Activated CD4-positive, alpha-beta T cell treated with anti-CD3 and anti-CD28 coated beads, Interleukin-2, amount 10 ng/mL, durations not matched to agents 24 days and 14 days (primary cell): ENCODE measurements around the gene ELP5. TPM values are rescaled to one million over a fixed set of nuclear protein-coding genes. Genes with fewer than 3 reads are reported as not detected.
A peak's percentile ranks its signal among the peaks of the same experiment; 100 is the strongest.

Source experiments
- DNase-seq: peaks from one replicate; pipeline ENCODE4 v3.0.0; 2022
- H3K27ac Mint-ChIP-seq: one replicate; pipeline ENCODE4 v1.8.0; 2022; ENCODE audit warnings: mild to moderate bottlenecking, mixed read lengths
- H3K27me3 Mint-ChIP-seq: one replicate; pipeline ENCODE4 v1.8.0; 2022; ENCODE audit warnings: mixed read lengths
- H3K36me3 Mint-ChIP-seq: one replicate; pipeline ENCODE4 v1.8.0; 2022; ENCODE audit warnings: low read depth, mild to moderate bottlenecking, mixed read lengths
- H3K4me1 Mint-ChIP-seq: one replicate; pipeline ENCODE4 v1.8.0; 2021; ENCODE audit warnings: mixed read lengths
- H3K4me3 Mint-ChIP-seq: one replicate; pipeline ENCODE4 v1.8.0; 2022; ENCODE audit warnings: mild to moderate bottlenecking, moderate library complexity, mixed read lengths
- H3K9me3 Mint-ChIP-seq: one replicate; pipeline ENCODE4 v1.8.0; 2021; ENCODE audit warnings: mixed read lengths
- intact Hi-C: fragments of 100-400 bp; cut with micrococcal nuclease; formaldehyde crosslinking; loops from one replicate; pipeline ENCODE4 v1.15.1; 2023
- total RNA-seq: library from RNA; stranded (reverse); gene quantifications from 2 replicates; pipeline ENCODE4 v1.2.3, GENCODE V29; 2022

Gene ELP5
- 74.3 and 76.8 TPM in 2 replicates for total RNA-seq

GRCh38 chr17:7252176-7253043 lies at the start of gene ELP5:
Gene ELP5 (plus strand): TSS chr17:7252215. CDS start chr17:7252551, 336 bp downstream.
- peaks cover 46% of the 10 kb centered on the region for H3K36me3 Mint-ChIP-seq
- intact Hi-C loops = loop anchor here (1.0 to 5.0 kb wide), 6 partner anchors 9 to 435 kb away; partner anchors contain the start of genes EIF5A, PHF23, SENP3 and TP53
- no peaks in the 10 kb centered on the region for H3K9me3 Mint-ChIP-seq
- DNase-seq = peak; percentile 97
- H3K27me3 Mint-ChIP-seq = no peaks in the 10 kb centered on the region
- peaks cover 45% of the 10 kb centered on the region for H3K4me1 Mint-ChIP-seq
- H3K4me3 Mint-ChIP-seq = peak within 1 kb of the TSS; percentile 95
- peak within 1 kb of the TSS; percentile 100 for H3K27ac Mint-ChIP-seq

GRCh38 chr17:7203391-7203790 lies 48.6 kb upstream of the ELP5 start:
- peaks cover 31% of the 10 kb centered on the region for H3K4me1 Mint-ChIP-seq
- H3K4me3 Mint-ChIP-seq = peak overlapping the region; percentile 54
- intact Hi-C loops = no loop called here
- H3K27me3 Mint-ChIP-seq = no peaks in the 10 kb centered on the region
- H3K27ac Mint-ChIP-seq = peak overlapping the region; percentile 91
- DNase-seq = no peak
- H3K36me3 Mint-ChIP-seq = peaks cover 7% of the 10 kb centered on the region
- no peaks in the 10 kb centered on the region for H3K9me3 Mint-ChIP-seq

- Mint-ChIP-seq H3K27ac (peak overlapping the region; percentile 91), H3K36me3 (peaks cover 7% of the 10 kb centered on the region), H3K27me3 (no peaks in the 10 kb centered on the region), H3K9me3 (no peaks in the 10 kb centered on the region), H3K4me3 (peak overlapping the region; percentile 92), H3K4me1 (peaks cover 34% of the 10 kb centered on the region)
- peak; percentile 68 for DNase-seq
- intact Hi-C loops = no loop called here
Observed at GRCh38 chr17:7204336-7204735, 47.7 kb upstream of the ELP5 start.

- H3K9me3 Mint-ChIP-seq = no peaks in the 10 kb centered on the region
- H3K4me1 Mint-ChIP-seq = peaks cover 34% of the 10 kb centered on the region
- H3K27ac Mint-ChIP-seq = peak overlapping the region; percentile 91
- peak overlapping the region; percentile 92 for H3K4me3 Mint-ChIP-seq
- peaks cover under 1% of the 10 kb centered on the region for H3K27me3 Mint-ChIP-seq
- peaks cover 7% of the 10 kb centered on the region for H3K36me3 Mint-ChIP-seq
- peak; percentile 98 for DNase-seq
- intact Hi-C loops = loop anchor here (1.0 kb wide), 1 partner anchor 9 kb away; no protein-coding TSS in a partner anchor
Observed at GRCh38 chr17:7204828-7205461, 47.1 kb upstream of the ELP5 start.

GRCh38 chr17:7205561-7205960 lies 46.5 kb upstream of the ELP5 start:
- intact Hi-C loops = loop anchor here (1.0 kb wide), 1 partner anchor 9 kb away; no protein-coding TSS in a partner anchor
- peak overlapping the region; percentile 92 for H3K4me3 Mint-ChIP-seq
- peaks cover 34% of the 10 kb centered on the region for H3K4me1 Mint-ChIP-seq
- DNase-seq = no peak
- no peaks in the 10 kb centered on the region for H3K9me3 Mint-ChIP-seq
- H3K27me3 Mint-ChIP-seq = peaks cover 4% of the 10 kb centered on the region
- H3K36me3 Mint-ChIP-seq = peaks cover 7% of the 10 kb centered on the region
- H3K27ac Mint-ChIP-seq = peak overlapping the region; percentile 91

- Mint-ChIP-seq H3K4me3 (no peak overlapping the region), H3K4me1 (peaks cover 40% of the 10 kb centered on the region), H3K27me3 (peaks cover 9% of the 10 kb centered on the region), H3K27ac (no peak overlapping the region), H3K36me3 (peaks cover 4% of the 10 kb centered on the region), H3K9me3 (no peaks in the 10 kb centered on the region)
- intact Hi-C loops = no loop called here
- DNase-seq = no peak
Observed at GRCh38 chr17:7207120-7208001, 44.7 kb upstream of the ELP5 start.

GRCh38 chr17:7208027-7208571 lies 43.9 kb upstream of the ELP5 start:
- intact Hi-C loops = no loop called here
- Mint-ChIP-seq H3K9me3 (no peaks in the 10 kb centered on the region), H3K27me3 (peaks cover 11% of the 10 kb centered on the region), H3K4me1 (peaks cover 41% of the 10 kb centered on the region), H3K4me3 (no peak overlapping the region), H3K27ac (no peak overlapping the region), H3K36me3 (no peaks in the 10 kb centered on the region)
- no peak for DNase-seq

GRCh38 chr17:7208754-7209460 lies 43.1 kb upstream of the ELP5 start:
- no peak overlapping the region for H3K4me3 Mint-ChIP-seq
- no peaks in the 10 kb centered on the region for H3K9me3 Mint-ChIP-seq
- no peaks in the 10 kb centered on the region for H3K36me3 Mint-ChIP-seq
- peaks cover 16% of the 10 kb centered on the region for H3K27me3 Mint-ChIP-seq
- intact Hi-C loops = no loop called here
- H3K4me1 Mint-ChIP-seq = peaks cover 47% of the 10 kb centered on the region
- DNase-seq = no peak
- peak overlapping the region; percentile 32 for H3K27ac Mint-ChIP-seq

- H3K36me3 Mint-ChIP-seq = peaks cover 2% of the 10 kb centered on the region
- H3K9me3 Mint-ChIP-seq = no peaks in the 10 kb centered on the region
- peaks cover 18% of the 10 kb centered on the region for H3K27me3 Mint-ChIP-seq
- no peak overlapping the region for H3K27ac Mint-ChIP-seq
- peaks cover 49% of the 10 kb centered on the region for H3K4me1 Mint-ChIP-seq
- H3K4me3 Mint-ChIP-seq = no peak overlapping the region
- no peak for DNase-seq
- intact Hi-C loops = no loop called here
Observed at GRCh38 chr17:7211491-7212273, 40.3 kb upstream of the ELP5 start.

GRCh38 chr17:7213895-7214299 lies 38.1 kb upstream of the ELP5 start:
- peak overlapping the region; percentile 99 for H3K27ac Mint-ChIP-seq
- peak overlapping the region; percentile 96 for H3K4me3 Mint-ChIP-seq
- peak; percentile 92 for DNase-seq
- intact Hi-C loops = loop anchor here (1.0 to 2.0 kb wide), 4 partner anchors 9 to 93 kb away; partner anchors contain the start of genes EIF5A, ELP5 and PHF23
- H3K9me3 Mint-ChIP-seq = no peaks in the 10 kb centered on the region
- peaks cover 18% of the 10 kb centered on the region for H3K27me3 Mint-ChIP-seq
- peaks cover 51% of the 10 kb centered on the region for H3K4me1 Mint-ChIP-seq
- peaks cover 2% of the 10 kb centered on the region for H3K36me3 Mint-ChIP-seq

GRCh38 chr17:7214300-7215135 lies 37.5 kb upstream of the ELP5 start:
- intact Hi-C loops = loop anchor here (1.0 to 5.0 kb wide), 6 partner anchors 9 to 223 kb away; partner anchors contain the start of genes DVL2, EIF5A, ELP5 and FGF11
- Mint-ChIP-seq H3K36me3 (peaks cover 2% of the 10 kb centered on the region), H3K9me3 (no peaks in the 10 kb centered on the region), H3K4me3 (peak overlapping the region; percentile 96), H3K4me1 (peaks cover 56% of the 10 kb centered on the region), H3K27ac (peak overlapping the region; percentile 99), H3K27me3 (peaks cover 18% of the 10 kb centered on the region)
- peak; percentile 100 for DNase-seq
